ENCODE measurements around the gene NR3C2. TPM values are rescaled to one million over a fixed set of nuclear protein-coding genes. Genes with fewer than 3 reads are reported as not detected.

Gene NR3C2
- total RNA-seq, 2 donors from 2014 or later: 0.44 to 0.82 TPM

DNA sequence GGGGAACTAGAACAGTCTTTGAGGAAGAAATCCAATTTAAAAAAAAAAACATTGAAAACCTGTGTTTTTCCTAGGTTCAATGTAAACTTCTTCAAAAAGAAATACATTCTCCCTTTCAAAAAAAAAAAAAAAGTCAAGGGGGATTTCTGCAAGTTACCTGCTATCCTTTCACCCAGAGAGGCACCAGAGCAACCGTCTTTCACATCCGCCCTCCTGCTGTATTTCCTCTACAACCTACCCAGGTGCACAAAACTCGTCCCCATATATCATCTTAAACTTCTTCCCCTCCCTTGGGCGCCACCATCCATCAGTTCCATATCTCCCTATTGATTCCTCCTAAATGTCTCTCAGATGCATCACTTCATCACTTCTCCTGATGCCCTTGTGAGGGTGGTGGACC, 74.5 kb downstream of the NR3C2 start:
- H3K27me3 ChIP-seq (ENCODE audit: control insufficient read depth, insufficient read depth, low read length, poor library complexity, severe bottlenecking): no peaks in the 10 kb centered on the region
- Mint-ChIP-seq H3K4me1 (no peaks in the 10 kb centered on the region), H3K27ac (no peak overlapping the region), H3K36me3 (ENCODE audit: low read depth) (no peaks in the 10 kb centered on the region), H3K27me3 (ENCODE audit: insufficient read depth) (no peaks in the 10 kb centered on the region), H3K9me3 (no peaks in the 10 kb centered on the region), H3K4me3 (no peak overlapping the region)
- no peak for DNase-seq
- H3K9ac ChIP-seq (ENCODE audit: extremely low read depth, low read length, poor library complexity, severe bottlenecking): no peak overlapping the region
- H3K9me3 ChIP-seq (ENCODE audit: control insufficient read depth, low read length): no peaks in the 10 kb centered on the region
- no peaks in the 10 kb centered on the region for H3K36me3 ChIP-seq (ENCODE audit: control insufficient read depth, insufficient read depth, low read length)
- no peak overlapping the region for H3K4me3 ChIP-seq (ENCODE audit: low read length)
- WGBS, 2 experiments (ENCODE audit: insufficient coverage in 1 of 2, insufficient read length in 1 of 2): 84 to 96% methylated on average over 4 of the region's 4 CpGs
- no peaks in the 10 kb centered on the region for H3K4me1 ChIP-seq (ENCODE audit: control insufficient read depth, insufficient read depth, low read length)
- H3K27ac ChIP-seq (ENCODE audit: low read depth, low read length): no peak overlapping the region
- TF ChIP-seq CTCF (conservative IDR thresholded peaks at IDR 0.05): no peak

- Histone ChIP-seq H3K9me3 (ENCODE audit: control insufficient read depth, low read length) (no peaks in the 10 kb centered on the region), H3K9ac (ENCODE audit: extremely low read depth, low read length, poor library complexity, severe bottlenecking) (no peak overlapping the region), H3K27ac (ENCODE audit: low read depth, low read length) (no peak overlapping the region), H3K27me3 (ENCODE audit: control insufficient read depth, insufficient read depth, low read length, poor library complexity, severe bottlenecking) (no peaks in the 10 kb centered on the region), H3K36me3 (ENCODE audit: control insufficient read depth, insufficient read depth, low read length) (no peaks in the 10 kb centered on the region), H3K4me3 (ENCODE audit: low read length) (no peak overlapping the region), H3K4me1 (ENCODE audit: control insufficient read depth, insufficient read depth, low read length) (no peaks in the 10 kb centered on the region)
- no peaks in the 10 kb centered on the region for H3K9me3 Mint-ChIP-seq
- no peak for TF ChIP-seq CTCF (conservative IDR thresholded peaks at IDR 0.05)
- no peak overlapping the region for H3K4me3 Mint-ChIP-seq
- no peak overlapping the region for H3K27ac Mint-ChIP-seq
- no peak for DNase-seq
- no peaks in the 10 kb centered on the region for H3K27me3 Mint-ChIP-seq (ENCODE audit: insufficient read depth)
- H3K36me3 Mint-ChIP-seq (ENCODE audit: low read depth): no peaks in the 10 kb centered on the region
- H3K4me1 Mint-ChIP-seq: no peaks in the 10 kb centered on the region
These were observed 76.0 kb downstream of the NR3C2 start for GRCh38 chr4:148366251-148366650.

- WGBS, 2 experiments (ENCODE audit: insufficient coverage in 1 of 2, insufficient read length in 1 of 2): 77% methylated on average over 1 of the region's 1 CpG; no CpG with 5 or more reads in 1 of the 2 experiments
These were observed 77.7 kb downstream of the NR3C2 start for GRCh38 chr4:148364525-148364924.

More at GRCh38 chr4:148364525-148364924, 77.7 kb downstream of the NR3C2 start:
- Histone ChIP-seq H3K4me3 (ENCODE audit: low read length) (no peak overlapping the region), H3K27me3 (ENCODE audit: control insufficient read depth, insufficient read depth, low read length, poor library complexity, severe bottlenecking) (no peaks in the 10 kb centered on the region), H3K9me3 (ENCODE audit: control insufficient read depth, low read length) (no peaks in the 10 kb centered on the region), H3K4me1 (ENCODE audit: control insufficient read depth, insufficient read depth, low read length) (no peaks in the 10 kb centered on the region), H3K27ac (ENCODE audit: low read depth, low read length) (no peak overlapping the region), H3K9ac (ENCODE audit: extremely low read depth, low read length, poor library complexity, severe bottlenecking) (no peak overlapping the region), H3K36me3 (ENCODE audit: control insufficient read depth, insufficient read depth, low read length) (no peaks in the 10 kb centered on the region)
- H3K9me3 Mint-ChIP-seq: no peaks in the 10 kb centered on the region
- no peak for TF ChIP-seq CTCF (conservative IDR thresholded peaks at IDR 0.05)
- H3K27me3 Mint-ChIP-seq (ENCODE audit: insufficient read depth): no peaks in the 10 kb centered on the region
- no peak overlapping the region for H3K4me3 Mint-ChIP-seq
- peaks cover 3% of the 10 kb centered on the region for H3K4me1 Mint-ChIP-seq
- no peak for DNase-seq
- H3K27ac Mint-ChIP-seq: no peak overlapping the region
- no peaks in the 10 kb centered on the region for H3K36me3 Mint-ChIP-seq (ENCODE audit: low read depth)
